Measurements from ENCODE around the gene UBALD2.

DNA sequence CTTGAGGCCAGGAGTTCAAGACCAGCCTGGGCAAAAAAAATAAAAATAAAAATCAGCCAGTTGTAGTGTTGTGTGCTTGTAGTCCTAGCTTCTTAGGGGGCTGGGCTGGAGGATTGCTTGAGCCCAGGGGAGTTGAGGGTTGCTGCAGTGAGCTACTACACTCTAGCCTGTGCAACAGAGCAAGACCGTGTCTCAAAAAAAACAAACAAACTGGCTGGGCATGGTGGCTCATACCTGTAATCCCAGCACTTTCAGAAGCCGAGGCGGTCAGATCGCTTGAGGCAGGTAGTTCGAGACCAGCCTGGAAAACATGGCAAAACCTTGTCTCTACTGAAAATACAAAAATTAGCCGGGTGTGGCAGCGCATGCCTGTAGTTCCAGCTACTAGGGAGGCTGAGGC lies 4.9 kb upstream of the UBALD2 start:
- TF ChIP-seq, protein P1, sequence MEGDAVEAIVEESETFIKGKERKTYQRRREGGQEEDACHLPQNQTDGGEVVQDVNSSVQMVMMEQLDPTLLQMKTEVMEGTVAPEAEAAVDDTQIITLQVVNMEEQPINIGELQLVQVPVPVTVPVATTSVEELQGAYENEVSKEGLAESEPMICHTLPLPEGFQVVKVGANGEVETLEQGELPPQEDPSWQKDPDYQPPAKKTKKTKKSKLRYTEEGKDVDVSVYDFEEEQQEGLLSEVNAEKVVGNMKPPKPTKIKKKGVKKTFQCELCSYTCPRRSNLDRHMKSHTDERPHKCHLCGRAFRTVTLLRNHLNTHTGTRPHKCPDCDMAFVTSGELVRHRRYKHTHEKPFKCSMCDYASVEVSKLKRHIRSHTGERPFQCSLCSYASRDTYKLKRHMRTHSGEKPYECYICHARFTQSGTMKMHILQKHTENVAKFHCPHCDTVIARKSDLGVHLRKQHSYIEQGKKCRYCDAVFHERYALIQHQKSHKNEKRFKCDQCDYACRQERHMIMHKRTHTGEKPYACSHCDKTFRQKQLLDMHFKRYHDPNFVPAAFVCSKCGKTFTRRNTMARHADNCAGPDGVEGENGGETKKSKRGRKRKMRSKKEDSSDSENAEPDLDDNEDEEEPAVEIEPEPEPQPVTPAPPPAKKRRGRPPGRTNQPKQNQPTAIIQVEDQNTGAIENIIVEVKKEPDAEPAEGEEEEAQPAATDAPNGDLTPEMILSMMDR (IDR thresholded peaks at IDR 0.05; ENCODE audit: poor library complexity, severe bottlenecking): no peak
- no peak for TF ChIP-seq EZH2 (IDR thresholded peaks at IDR 0.05; ENCODE audit: borderline replicate concordance, insufficient read depth, low read length, poor library complexity, severe bottlenecking)
- TF ChIP-seq TAF1 (IDR thresholded peaks at IDR 0.05; ENCODE audit: low read depth): no peak
- TF ChIP-seq, protein P2, sequence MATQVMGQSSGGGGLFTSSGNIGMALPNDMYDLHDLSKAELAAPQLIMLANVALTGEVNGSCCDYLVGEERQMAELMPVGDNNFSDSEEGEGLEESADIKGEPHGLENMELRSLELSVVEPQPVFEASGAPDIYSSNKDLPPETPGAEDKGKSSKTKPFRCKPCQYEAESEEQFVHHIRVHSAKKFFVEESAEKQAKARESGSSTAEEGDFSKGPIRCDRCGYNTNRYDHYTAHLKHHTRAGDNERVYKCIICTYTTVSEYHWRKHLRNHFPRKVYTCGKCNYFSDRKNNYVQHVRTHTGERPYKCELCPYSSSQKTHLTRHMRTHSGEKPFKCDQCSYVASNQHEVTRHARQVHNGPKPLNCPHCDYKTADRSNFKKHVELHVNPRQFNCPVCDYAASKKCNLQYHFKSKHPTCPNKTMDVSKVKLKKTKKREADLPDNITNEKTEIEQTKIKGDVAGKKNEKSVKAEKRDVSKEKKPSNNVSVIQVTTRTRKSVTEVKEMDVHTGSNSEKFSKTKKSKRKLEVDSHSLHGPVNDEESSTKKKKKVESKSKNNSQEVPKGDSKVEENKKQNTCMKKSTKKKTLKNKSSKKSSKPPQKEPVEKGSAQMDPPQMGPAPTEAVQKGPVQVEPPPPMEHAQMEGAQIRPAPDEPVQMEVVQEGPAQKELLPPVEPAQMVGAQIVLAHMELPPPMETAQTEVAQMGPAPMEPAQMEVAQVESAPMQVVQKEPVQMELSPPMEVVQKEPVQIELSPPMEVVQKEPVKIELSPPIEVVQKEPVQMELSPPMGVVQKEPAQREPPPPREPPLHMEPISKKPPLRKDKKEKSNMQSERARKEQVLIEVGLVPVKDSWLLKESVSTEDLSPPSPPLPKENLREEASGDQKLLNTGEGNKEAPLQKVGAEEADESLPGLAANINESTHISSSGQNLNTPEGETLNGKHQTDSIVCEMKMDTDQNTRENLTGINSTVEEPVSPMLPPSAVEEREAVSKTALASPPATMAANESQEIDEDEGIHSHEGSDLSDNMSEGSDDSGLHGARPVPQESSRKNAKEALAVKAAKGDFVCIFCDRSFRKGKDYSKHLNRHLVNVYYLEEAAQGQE (IDR thresholded peaks at IDR 0.05; ENCODE audit: borderline replicate concordance): no peak
